Spleen (tissue), 7 donors: Measurements from ENCODE around the gene SIGLEC11.
A peak's percentile ranks its signal among the peaks of the same experiment; 100 is the strongest.

Experiments
- CTCF ChIP-seq, 11 experiments: fragments of 200-600 bp in 7 of 11; fragments of 450-650 bp in 4 of 11; sonication (generic) in 4 of 11; IDR thresholded peaks in 8 of 11; conservative IDR thresholded peaks in 3 of 11; 1 replicate in 7 of 11; 2 replicates in 4 of 11; pipeline versions ENCODE4 v1.4.0 to v1.8.0; 2016 to 2021; ENCODE audit warnings: antibody characterized with exemption in 11 of 11, inconsistent platforms in 4 of 11, mild to moderate bottlenecking in 1 of 11
- POLR2A ChIP-seq, 3 donors: fragments of 450-650 bp; IDR thresholded peaks; one replicate each; pipeline ENCODE4 v1.5.1; 2017; ENCODE audit warnings: antibody characterized with exemption in 3 of 3, mild to moderate bottlenecking in 1 of 3
- POLR2AphosphoS5 ChIP-seq, 3 donors: sonication (generic); formaldehyde crosslinking; IDR thresholded peaks; one replicate each; pipeline ENCODE4 v1.5.1; 2017; ENCODE audit warnings: antibody characterized with exemption in 3 of 3
- donor health status: DM: no; HTN: no; CAD: no; lungs with moderate emphysema.
- donor health status: DM: no; HTN: no; CAD: no.
- donor health status: DM: no; HTN: no; CAD: no.

DNA sequence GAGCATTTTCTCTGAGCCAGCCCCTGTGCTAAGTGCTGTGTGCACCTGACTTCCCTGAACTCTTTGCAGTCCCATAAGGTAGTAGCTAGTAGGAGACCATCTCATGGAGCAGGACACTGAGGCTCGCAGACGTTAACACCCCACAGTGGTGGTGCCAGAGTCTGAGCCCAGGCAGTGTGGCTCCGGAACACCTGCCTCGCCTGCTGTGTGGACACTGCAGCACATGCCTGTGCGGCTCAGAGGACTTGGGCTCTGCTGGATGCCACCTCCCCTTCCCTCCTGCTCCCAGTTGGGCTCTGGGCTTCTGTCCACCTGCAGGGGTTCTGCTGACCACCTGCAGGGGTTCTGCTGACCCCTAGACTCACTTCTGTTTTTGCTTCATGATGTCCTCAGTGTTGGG is 27.0 kb upstream of the SIGLEC11 start:
- TF ChIP-seq CTCF (IDR thresholded peaks at IDR 0.05 in 8 of 11, conservative IDR thresholded peaks at IDR 0.05 in 3 of 11) (no peak), POLR2AphosphoS5 (IDR thresholded peaks at IDR 0.05) (peak in 2 of 3 donors; percentile 31 to 54), POLR2A (IDR thresholded peaks at IDR 0.05) (no peak)
